Astrocyte (in vitro differentiated cells and primary cell): Measurements from ENCODE around the gene CCNB2.

ENCODE experiments used
- CTCF ChIP-seq: IDR thresholded peaks from 2 replicates; pipeline ENCODE4 v1.5.1; 2011; ENCODE audit warnings: low read depth, mild to moderate bottlenecking, inconsistent platforms, low read length, moderate library complexity; ENCODE audit not compliant: insufficient read depth
- EZH2 ChIP-seq: IDR thresholded peaks from 2 replicates; pipeline ENCODE4 v1.6.1; 2012; ENCODE audit warnings: mild to moderate bottlenecking, low read length, inconsistent platforms; ENCODE audit not compliant: insufficient read depth

GRCh38 chr15:59159210-59159609 lies 54.3 kb downstream of the CCNB2 start:
- TF ChIP-seq CTCF (no peak), EZH2 (no peak)
